NCI-H2227 treated with DMSO at 0.1 percent for 48 hours (cell line): ENCODE results near the gene PHF3.

Experiments used
- DNase-seq: peaks from one replicate; lab custom pipeline; 2025; lab: John Stamatoyannopoulos, UW

PHF3 gene

GRCh38 chr6:63643862-63644261, 8.3 kb downstream of the PHF3 start:
- DNase-seq = no peak

GRCh38 chr6:63644668-63645326, 9.2 kb downstream of the PHF3 start:
- peak; percentile 2 for DNase-seq

GRCh38 chr6:63649269-63649668, 13.7 kb downstream of the PHF3 start:
- no peak for DNase-seq

- DNase-seq = no peak
These were observed 14.3 kb downstream of the PHF3 start for GRCh38 chr6:63649847-63650265.

- no peak for DNase-seq
These were observed 17.4 kb downstream of the PHF3 start for GRCh38 chr6:63652980-63653379.

GRCh38 chr6:63660757-63661156, 25.2 kb downstream of the PHF3 start:
- peak; percentile 3 for DNase-seq

GRCh38 chr6:63661769-63662168, 26.2 kb downstream of the PHF3 start:
- no peak for DNase-seq

GRCh38 chr6:63663147-63663955, 27.7 kb downstream of the PHF3 start:
- DNase-seq = no peak

GRCh38 chr6:63663956-63664281, 28.3 kb downstream of the PHF3 start:
- DNase-seq = no peak

- no peak for DNase-seq
These were observed 35.6 kb downstream of the PHF3 start for GRCh38 chr6:63671098-63671754.

- DNase-seq = no peak
These were observed 37.1 kb downstream of the PHF3 start for GRCh38 chr6:63672582-63673129.

GRCh38 chr6:63673692-63674091, 38.1 kb downstream of the PHF3 start:
- no peak for DNase-seq

- no peak for DNase-seq
These were observed 39.0 kb downstream of the PHF3 start for GRCh38 chr6:63674635-63675034.

GRCh38 chr6:63675138-63675537, 39.5 kb downstream of the PHF3 start:
- DNase-seq = no peak

- DNase-seq = no peak
These were observed 41.0 kb downstream of the PHF3 start for GRCh38 chr6:63676412-63677114.

- DNase-seq = no peak
These were observed 41.7 kb downstream of the PHF3 start for GRCh38 chr6:63677282-63677681.

GRCh38 chr6:63683071-63683603, 47.5 kb downstream of the PHF3 start:
- DNase-seq = no peak

GRCh38 chr6:63685446-63686379, 50.1 kb downstream of the PHF3 start:
- DNase-seq = no peak

- DNase-seq = no peak
These were observed 53.8 kb downstream of the PHF3 start for GRCh38 chr6:63689421-63689820.

- DNase-seq = no peak
These were observed 54.6 kb downstream of the PHF3 start for GRCh38 chr6:63690221-63690620.

- no peak for DNase-seq
These were observed 70.1 kb downstream of the PHF3 start for GRCh38 chr6:63705707-63706106.
